ENCODE data around the gene CNOT6.
"Not testable (repeated sequence)": the region's sequence is repeated elsewhere in the genome, so short reads cannot be mapped to it uniquely, and the experiment has no call there.

The CNOT6 gene

DNA sequence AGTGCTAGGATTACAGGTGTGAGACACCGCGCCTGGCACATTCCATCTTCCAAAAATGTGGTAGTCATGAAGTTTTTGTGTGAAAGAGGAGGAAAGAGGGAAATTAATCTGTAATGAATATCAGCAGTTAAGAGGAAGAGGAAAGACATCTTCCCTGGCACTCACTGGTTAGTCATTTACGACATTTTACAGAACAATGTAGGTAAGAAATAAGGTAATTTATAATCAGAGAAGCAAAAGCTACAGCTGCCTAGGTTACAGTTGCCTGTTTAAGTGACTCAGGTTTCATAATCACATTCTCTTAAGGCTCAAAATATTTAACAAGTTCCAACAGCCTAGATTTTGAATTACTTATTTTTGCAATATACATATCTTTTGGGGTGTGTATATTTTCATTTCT lies 26.9 kb downstream of the CNOT6 start:
- DNase-seq, result no peak

DNA sequence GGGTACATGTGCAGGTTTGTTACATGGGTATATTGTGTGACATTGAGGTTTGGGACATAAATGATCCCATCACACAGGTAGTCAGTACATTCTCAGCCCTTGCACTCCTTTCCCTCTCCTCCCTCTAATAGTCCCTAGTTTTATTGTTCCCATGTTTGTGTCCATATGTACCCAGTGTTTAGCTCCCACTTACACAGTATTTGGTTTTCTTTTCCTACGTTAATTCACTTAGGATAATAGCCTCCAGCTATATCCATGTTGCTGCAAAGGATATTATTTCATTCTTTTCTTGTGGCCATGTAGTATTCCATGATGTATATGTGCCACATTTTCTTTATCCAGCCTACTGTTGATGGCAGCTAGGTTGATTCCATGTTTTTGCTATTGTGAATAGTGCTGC lies 27.4 kb downstream of the CNOT6 start:
- DNase-seq, result no peak

DNA sequence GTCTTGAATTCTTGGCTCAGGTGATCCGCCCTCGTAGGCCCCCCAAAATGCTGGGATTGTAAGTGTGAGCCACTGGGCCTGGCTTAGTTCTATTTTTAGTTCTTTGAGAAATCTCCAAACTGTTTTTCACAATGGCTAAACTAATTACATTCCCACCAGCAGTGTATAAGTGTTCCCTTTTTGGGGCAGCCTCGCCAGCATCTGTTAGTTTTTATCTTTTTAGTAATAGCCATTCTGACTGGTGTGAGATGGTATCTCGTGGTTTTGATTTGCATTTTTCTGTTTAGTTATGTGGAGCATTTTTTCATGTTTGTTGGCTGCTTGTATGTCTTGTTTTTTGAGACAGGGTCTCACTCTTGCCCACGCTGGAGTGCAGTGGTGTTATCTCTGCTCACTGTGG lies 28.2 kb downstream of the CNOT6 start:
- no peak for DNase-seq

- no peak for DNase-seq
These were observed 29.7 kb downstream of the CNOT6 start for GRCh38 chr5:180523629-180524466.

- no peak for DNase-seq
These were observed 31.2 kb downstream of the CNOT6 start for GRCh38 chr5:180525399-180525798.

DNA sequence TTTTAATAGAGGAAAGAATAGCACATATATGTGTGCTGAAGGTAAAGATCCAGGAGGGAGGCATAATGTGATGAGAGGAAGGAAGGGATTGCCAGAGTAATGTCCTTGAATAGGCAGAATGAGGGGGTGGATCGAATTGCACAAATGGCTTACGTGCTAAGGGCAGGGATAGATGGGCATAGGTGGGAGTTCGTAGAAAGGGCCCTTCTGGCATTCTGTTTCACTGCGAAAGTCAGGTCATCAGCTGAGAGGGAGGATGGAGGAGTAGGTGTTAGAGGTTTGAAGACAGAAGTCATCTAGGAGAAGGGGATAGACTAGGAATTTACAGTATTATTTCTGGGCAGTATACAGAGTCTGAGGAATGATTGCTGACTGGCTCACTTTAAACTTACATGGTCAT lies 32.1 kb downstream of the CNOT6 start:
- no peak for DNase-seq

GRCh38 chr5:180527659-180528058 lies 33.5 kb downstream of the CNOT6 start:
- no peak for DNase-seq

- DNase-seq, result not testable (repeated sequence)
These were observed 36.9 kb downstream of the CNOT6 start for GRCh38 chr5:180531036-180531585.

DNA sequence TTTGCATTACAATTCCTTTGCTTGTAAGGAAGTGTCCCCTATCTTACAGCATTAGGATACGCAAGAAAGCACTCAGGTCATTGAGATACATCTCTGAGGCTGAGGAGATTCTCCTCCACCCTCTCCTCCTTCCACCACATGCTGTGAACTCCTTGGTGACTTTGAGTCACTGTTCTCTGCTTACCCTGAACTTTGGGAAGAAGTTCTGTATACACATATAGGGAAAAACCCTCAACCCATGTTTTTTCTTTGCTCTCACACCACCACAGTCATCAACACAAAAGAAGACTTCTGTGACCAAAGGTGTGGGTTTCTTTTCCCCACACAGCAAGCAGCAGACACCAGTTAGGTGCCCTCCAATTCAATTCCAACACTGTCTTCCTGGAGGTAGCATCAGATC lies 38.1 kb downstream of the CNOT6 start:
- DNase-seq, result no peak

DNA sequence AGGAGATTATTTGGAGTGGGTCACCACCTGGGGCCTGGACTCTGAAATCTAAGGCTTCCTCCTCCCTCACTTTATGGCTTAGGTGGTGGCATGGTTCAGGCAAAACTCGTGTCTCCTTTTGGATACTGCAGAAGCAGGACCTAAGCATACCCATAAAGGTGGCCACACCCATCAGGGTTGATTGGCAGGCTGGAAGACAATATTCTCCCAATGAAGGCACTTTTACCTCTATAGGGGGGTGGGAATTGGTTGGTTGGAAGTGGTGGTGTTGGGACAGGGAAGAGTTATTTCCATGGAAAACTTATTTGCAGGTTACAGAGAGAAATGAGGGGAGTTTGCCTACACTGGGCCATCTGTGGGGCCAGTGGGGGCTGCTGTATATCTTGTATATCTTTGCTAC lies 39.7 kb downstream of the CNOT6 start:
- no peak for DNase-seq

GRCh38 chr5:180535573-180535972 lies 41.4 kb downstream of the CNOT6 start:
- DNase-seq, result no peak

DNA sequence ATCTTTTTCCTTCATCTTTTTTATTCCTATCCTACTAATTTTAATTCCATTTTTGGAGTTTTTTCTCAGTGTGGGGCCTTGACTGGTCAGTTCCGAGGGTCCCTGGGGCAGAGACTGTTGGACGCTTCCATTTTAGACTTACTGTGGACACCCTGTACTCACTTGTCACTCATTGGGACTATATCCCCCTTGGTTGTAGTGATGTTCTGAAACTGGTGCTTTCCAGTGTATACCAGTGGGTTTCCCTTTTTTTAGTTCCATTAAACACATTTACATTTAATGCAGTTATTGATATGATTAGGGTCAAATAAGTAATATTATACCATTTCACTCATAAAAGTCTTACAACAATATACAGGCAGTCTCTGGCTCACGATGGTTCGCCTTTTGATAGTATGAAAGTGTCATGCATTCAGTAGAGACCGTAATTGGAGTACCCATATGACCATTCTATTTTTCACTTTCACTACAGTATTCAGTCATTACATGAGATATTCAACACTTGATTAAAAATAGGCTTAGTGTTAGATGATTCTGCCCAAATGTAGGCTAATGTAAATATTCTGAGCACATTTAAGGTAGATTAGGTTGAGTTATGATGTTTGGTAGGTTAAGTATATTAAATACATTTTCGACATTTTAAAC lies 46.0 kb downstream of the CNOT6 start:
- no peak for DNase-seq

- no peak for DNase-seq
These were observed 47.5 kb downstream of the CNOT6 start for GRCh38 chr5:180541710-180542109.

DNA sequence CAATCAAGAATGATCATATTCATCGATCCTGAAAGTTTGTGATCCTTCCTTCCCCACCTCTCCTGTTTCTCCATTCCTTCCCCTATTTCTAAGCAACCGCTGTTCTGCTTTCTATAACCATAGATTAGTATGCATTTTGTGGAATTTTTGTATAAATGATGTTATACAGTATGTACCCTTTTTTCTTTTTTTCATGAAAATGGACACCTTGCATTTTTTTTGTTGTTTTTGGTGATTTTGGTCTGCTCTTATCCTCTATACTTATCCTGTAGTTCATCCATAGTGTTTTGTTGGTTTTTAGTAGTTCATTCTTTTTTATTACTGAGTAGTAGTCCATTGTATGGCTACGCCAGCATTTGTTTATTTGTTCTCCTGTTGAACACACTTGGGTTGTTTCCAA lies 51.1 kb downstream of the CNOT6 start:
- no peak for DNase-seq

DNA sequence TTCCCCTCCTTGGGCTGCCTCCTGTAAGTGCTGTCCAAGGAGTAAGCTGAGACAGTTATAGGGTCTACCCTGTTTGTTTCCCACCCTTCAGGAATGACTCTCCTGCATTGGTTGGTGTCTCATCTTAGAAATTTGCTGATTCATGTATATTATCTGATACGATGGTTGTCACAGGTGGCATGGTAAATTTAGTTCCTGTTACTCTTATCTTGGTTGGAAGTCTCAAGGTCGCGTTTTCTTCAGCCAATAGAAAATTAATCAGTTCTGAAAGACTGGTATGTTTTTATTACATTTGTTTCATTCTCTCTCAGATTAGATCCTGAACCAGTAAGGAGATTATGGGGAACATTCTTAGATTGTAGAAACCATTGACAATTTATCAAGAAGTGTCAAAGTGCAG lies 54.4 kb downstream of the CNOT6 start:
- DNase-seq, result no peak

GRCh38 chr5:180553530-180553929 lies 59.4 kb downstream of the CNOT6 start:
- DNase-seq, result no peak

DNA sequence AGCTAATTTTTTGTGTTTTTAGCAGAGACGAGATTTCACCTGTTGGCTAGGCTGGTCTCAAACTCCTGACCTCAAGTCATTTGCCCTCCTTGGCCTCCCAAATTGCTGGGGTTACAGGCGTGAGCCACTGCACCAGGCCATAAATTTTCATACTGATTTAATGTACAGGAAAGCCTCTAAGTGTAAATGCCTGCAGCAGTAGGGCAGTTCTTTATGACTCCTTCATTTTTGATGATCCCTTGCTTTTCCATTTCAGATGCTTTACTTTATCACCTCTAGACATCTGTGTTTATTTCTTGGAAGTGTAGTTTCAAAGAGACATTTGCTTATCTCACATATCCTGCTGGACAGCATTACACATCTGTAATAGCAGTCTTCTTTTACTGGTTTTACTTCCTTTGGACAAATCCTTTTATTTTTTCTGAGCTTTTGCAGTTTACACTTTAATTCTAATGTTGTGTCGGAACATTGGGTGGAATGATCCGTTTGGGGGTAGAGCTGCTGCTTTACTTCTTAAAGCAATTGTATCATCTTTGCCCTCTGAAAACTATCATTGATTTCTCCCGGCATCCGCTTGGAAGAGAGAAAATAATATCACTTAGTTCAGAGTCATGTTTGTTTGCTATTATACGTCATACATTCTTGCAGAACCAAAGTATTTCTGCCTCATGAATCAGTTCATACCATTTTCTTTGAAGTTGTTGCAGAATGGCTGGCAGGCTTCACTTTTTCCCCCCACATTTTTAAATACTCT lies 61.2 kb downstream of the CNOT6 start:
- DNase-seq, result no peak

DNA sequence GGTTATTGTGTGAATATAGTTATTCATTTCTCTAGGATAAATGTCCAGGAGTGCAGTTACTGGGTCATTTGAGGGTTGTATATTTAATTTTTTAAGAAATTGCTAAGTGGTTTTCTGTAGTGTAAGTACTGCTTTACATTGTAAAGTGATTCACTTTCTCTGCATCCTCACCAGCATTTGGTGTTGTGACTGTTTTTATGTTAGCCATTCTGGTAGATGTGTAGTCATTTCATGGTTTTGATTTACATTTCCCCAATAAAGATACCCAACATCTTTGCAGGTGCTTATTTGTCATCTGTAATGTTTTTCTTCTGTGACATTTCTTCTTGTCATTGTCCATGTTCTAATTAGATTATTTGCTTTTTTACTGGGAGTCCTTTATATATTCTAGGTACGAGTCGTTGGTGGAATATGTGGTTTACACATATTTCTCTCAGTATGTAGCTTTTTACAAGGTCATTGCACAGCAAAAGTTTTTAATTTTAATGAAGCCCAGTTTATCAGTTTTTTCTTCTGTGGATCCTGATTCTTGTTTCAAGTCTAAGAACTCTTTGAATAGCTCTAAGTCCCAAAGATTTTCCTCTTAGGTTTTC lies 63.1 kb downstream of the CNOT6 start:
- DNase-seq, result no peak

- no peak for DNase-seq
These were observed 64.1 kb downstream of the CNOT6 start for GRCh38 chr5:180558232-180558631.

- DNase-seq, result no peak
These were observed 69.8 kb downstream of the CNOT6 start for GRCh38 chr5:180563994-180564393.

DNA sequence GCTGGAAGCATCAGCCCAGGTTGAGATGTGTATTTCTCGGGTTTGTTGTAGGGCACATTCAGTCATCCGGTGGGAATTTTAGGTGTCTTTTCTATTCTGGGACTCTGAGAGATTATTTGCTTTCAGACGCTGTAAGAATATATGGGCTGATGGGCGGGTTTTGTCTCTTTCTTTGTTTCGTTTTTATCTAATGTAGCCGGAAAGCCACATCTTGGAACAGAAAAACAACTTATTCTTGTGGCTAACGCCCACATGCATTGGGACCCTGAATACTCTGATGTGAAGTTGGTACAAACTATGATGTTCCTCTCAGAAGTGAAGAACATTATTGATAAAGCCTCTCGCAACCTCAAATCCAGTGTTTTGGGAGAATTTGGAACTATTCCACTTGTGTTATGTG lies 74.7 kb downstream of the CNOT6 start:
- DNase-seq, result no peak

DNA sequence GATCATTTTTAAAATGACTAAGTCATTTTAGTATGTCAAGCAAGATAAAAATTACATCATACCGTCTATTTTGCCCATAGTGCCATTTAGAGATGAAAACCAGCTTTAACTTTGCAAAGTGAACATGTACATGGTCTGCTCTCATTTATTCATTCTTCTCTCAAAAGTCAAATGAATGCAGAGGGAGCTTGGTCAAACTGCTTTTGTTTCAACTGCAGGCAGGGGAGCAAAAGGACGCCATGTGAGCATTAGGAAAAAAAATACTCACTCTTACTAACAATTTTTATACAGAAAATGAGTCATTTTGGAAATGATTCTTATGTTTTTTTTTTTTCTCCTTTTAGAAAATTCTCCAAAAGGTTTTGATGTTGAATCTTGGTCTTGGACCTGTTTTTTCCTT lies 81.4 kb downstream of the CNOT6 start:
- no peak for DNase-seq

DNA sequence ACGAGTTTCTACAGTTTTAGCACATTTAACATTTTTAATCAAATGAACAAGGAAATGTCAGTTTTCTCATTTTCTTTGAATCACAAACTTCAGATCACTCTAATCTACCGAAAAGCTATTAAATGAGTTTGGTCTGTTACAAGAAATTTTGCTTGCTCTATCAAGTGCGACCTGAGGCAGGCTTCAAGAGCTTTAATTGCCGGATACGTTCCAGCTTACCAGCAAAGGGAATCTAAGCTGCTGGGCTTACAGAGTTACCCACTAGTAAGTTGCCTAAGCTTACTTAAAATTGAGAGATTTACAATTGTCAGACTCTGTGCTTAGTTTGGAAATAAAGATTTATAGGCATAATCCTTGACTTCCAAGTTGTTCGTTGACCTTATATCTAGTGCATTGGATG lies 86.5 kb downstream of the CNOT6 start:
- no peak for DNase-seq

Data from CD4-positive, alpha-beta T cell treated with Interleukin-4 for 1 hour (primary cell).